ENCODE measurements around the gene AZIN2. TPM values are rescaled to one million over a fixed set of nuclear protein-coding genes. Genes with fewer than 3 reads are reported as not detected.

Gene AZIN2
- total and polyA plus RNA-seq, 10 of the 15 experiments (the other 5 are each of a cell fraction or from before 2014, with no cell fraction given) = 0.02 to 0.85 (median 0.23) TPM

DNA sequence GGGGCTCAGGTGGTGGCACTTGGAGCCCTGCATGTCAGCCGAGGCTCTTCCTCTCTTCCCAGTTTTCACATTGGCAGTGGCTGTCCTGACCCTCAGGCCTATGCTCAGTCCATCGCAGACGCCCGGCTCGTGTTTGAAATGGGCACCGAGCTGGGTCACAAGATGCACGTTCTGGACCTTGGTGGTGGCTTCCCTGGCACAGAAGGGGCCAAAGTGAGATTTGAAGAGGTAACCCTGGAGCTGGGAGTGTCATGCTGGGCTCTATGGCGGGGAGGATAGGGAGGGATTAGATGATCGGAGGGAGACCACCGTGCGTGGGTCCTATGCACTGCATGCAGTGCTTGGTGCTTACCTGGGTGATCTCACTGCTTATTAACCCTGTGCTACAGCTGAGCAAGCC lies 13.5 kb downstream of the AZIN2 start:
- Histone ChIP-seq H3K4me1 (ENCODE audit: control insufficient read depth, insufficient read depth, low read length) (peaks cover 5% of the 10 kb centered on the region; the same call in 1 of the 2 replicates), H2AFZ (ENCODE audit: control insufficient read depth, low read depth, low read length) (no peak overlapping the region), H3K27me3 (replicated peaks in 1 of 2; ENCODE audit: control insufficient read depth in 2 of 2, insufficient read depth in 2 of 2, low read length in 1 of 2) (no peaks in the 10 kb centered on the region), H3K9me3 (replicated peaks; ENCODE audit: control insufficient read depth, insufficient read depth, low read length) (no peaks in the 10 kb centered on the region), H3K9ac (ENCODE audit: control insufficient read depth, insufficient read depth, low read length) (no peak overlapping the region), H3K27ac (ENCODE audit: control insufficient read depth, insufficient read depth) (no peak overlapping the region), H3K79me2 (ENCODE audit: control insufficient read depth, insufficient read depth, low read length) (no peaks in the 10 kb centered on the region), H3K4me2 (ENCODE audit: control insufficient read depth, insufficient read depth) (no peak overlapping the region), H4K20me1 (ENCODE audit: control insufficient read depth, insufficient read depth) (no peaks in the 10 kb centered on the region), H3K36me3 (ENCODE audit: control insufficient read depth in 2 of 2, insufficient read depth in 2 of 2, low read length in 1 of 2) (no peaks in the 10 kb centered on the region), H3K4me3 (no peak overlapping the region)
- WGBS (ENCODE audit: insufficient coverage, insufficient replicate concordance, low lambda C conversion rate, missing lambda C conversion rate) = 83% methylated on average over 10 of the region's 11 CpGs
- RAD21 ChIA-PET (ENCODE audit: unreplicated experiment) = interaction anchor here (0.6 to 1.5 kb wide), 2 partner anchors 33 to 270 kb away, joined by 3 read pairs; no protein-coding TSS in a partner anchor
- intact Hi-C loops (cut with micrococcal nuclease; ENCODE audit: unreplicated experiment) = loop anchor here (10.0 kb wide), 1 partner anchor 520 kb away; no protein-coding TSS in a partner anchor
- SMC1A ChIA-PET (ENCODE audit: uncharacterized antibody, unreplicated experiment) = interaction anchor here (0.9 to 2.0 kb wide), 3 partner anchors 8 to 377 kb away, joined by 4 to 5 read pairs (median 5); no protein-coding TSS in a partner anchor
- FAIRE-seq = no peak
- POLR2A ChIA-PET = no interaction called here
- no peak for ATAC-seq
- in situ Hi-C loops (cut with MboI) = no loop called here
- no peak for DNase-seq (ENCODE audit: low read depth, low spot score)
- CTCF ChIA-PET = interaction anchor here (0.5 to 4.9 kb wide), 17 partner anchors 8 to 518 kb away, joined by 3 to 24 read pairs (median 6); partner anchors contain the start of genes AZIN2 and TRIM62
- BruUV-seq (replicated peaks) = no TSS peak
- TF ChIP-seq SPI1 (IDR thresholded peaks at IDR 0.05; ENCODE audit: borderline replicate concordance, insufficient read depth, low read depth, low read length) (no peak), MEF2A (IDR thresholded peaks at IDR 0.05; ENCODE audit: insufficient read depth, low read depth, low read length) (no peak), ZNF24 (IDR thresholded peaks at IDR 0.05) (no peak), ETV6 (conservative IDR thresholded peaks at IDR 0.05 in 1 of 2, IDR thresholded peaks at IDR 0.05 in 1 of 2; ENCODE audit: borderline replicate concordance in 1 of 2, low read depth in 1 of 2) (no peak), CBX5 (IDR thresholded peaks at IDR 0.05; ENCODE audit: low read depth) (no peak), CREM (IDR thresholded peaks at IDR 0.05; ENCODE audit: low read depth) (no peak), MTA3 (IDR thresholded peaks at IDR 0.05; ENCODE audit: borderline replicate concordance, low read length) (no peak), CEBPB (IDR thresholded peaks at IDR 0.05; ENCODE audit: borderline replicate concordance in 1 of 2, low read depth in 2 of 2, low read length in 2 of 2) (no peak), IRF4 (IDR thresholded peaks at IDR 0.05; ENCODE audit: low read depth, low read length) (no peak), BCL11A (IDR thresholded peaks at IDR 0.05; ENCODE audit: low read depth, low read length) (no peak), NFXL1 (IDR thresholded peaks at IDR 0.05; ENCODE audit: borderline replicate concordance) (no peak)
- TF ChIP-seq, protein P1, sequence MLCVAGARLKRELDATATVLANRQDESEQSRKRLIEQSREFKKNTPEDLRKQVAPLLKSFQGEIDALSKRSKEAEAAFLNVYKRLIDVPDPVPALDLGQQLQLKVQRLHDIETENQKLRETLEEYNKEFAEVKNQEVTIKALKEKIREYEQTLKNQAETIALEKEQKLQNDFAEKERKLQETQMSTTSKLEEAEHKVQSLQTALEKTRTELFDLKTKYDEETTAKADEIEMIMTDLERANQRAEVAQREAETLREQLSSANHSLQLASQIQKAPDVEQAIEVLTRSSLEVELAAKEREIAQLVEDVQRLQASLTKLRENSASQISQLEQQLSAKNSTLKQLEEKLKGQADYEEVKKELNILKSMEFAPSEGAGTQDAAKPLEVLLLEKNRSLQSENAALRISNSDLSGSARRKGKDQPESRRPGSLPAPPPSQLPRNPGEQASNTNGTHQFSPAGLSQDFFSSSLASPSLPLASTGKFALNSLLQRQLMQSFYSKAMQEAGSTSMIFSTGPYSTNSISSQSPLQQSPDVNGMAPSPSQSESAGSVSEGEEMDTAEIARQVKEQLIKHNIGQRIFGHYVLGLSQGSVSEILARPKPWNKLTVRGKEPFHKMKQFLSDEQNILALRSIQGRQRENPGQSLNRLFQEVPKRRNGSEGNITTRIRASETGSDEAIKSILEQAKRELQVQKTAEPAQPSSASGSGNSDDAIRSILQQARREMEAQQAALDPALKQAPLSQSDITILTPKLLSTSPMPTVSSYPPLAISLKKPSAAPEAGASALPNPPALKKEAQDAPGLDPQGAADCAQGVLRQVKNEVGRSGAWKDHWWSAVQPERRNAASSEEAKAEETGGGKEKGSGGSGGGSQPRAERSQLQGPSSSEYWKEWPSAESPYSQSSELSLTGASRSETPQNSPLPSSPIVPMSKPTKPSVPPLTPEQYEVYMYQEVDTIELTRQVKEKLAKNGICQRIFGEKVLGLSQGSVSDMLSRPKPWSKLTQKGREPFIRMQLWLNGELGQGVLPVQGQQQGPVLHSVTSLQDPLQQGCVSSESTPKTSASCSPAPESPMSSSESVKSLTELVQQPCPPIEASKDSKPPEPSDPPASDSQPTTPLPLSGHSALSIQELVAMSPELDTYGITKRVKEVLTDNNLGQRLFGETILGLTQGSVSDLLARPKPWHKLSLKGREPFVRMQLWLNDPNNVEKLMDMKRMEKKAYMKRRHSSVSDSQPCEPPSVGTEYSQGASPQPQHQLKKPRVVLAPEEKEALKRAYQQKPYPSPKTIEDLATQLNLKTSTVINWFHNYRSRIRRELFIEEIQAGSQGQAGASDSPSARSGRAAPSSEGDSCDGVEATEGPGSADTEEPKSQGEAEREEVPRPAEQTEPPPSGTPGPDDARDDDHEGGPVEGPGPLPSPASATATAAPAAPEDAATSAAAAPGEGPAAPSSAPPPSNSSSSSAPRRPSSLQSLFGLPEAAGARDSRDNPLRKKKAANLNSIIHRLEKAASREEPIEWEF (IDR thresholded peaks at IDR 0.05; ENCODE audit: insufficient replicate concordance, low read depth, low read length) = no peak
- TF ChIP-seq, protein P2, sequence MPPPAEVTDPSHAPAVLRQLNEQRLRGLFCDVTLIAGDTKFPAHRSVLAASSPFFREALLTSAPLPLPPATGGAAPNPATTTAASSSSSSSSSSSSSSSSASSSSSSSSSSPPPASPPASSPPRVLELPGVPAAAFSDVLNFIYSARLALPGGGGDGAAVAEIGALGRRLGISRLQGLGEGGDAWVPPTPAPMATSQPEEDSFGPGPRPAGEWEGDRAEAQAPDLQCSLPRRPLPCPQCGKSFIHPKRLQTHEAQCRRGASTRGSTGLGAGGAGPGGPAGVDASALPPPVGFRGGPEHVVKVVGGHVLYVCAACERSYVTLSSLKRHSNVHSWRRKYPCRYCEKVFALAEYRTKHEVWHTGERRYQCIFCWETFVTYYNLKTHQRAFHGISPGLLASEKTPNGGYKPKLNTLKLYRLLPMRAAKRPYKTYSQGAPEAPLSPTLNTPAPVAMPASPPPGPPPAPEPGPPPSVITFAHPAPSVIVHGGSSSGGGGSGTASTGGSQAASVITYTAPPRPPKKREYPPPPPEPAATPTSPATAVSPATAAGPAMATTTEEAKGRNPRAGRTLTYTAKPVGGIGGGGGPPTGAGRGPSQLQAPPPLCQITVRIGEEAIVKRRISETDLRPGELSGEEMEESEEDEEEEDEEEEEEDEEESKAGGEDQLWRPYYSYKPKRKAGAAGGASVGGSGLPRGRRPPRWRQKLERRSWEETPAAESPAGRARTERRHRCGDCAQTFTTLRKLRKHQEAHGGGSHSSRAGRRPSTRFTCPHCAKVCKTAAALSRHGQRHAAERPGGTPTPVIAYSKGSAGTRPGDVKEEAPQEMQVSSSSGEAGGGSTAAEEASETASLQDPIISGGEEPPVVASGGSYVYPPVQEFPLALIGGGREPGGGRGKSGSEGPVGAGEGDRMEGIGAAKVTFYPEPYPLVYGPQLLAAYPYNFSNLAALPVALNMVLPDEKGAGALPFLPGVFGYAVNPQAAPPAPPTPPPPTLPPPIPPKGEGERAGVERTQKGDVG (CRISPR knock-in tag; IDR thresholded peaks at IDR 0.05) = no peak
- TF ChIP-seq, protein P3, sequence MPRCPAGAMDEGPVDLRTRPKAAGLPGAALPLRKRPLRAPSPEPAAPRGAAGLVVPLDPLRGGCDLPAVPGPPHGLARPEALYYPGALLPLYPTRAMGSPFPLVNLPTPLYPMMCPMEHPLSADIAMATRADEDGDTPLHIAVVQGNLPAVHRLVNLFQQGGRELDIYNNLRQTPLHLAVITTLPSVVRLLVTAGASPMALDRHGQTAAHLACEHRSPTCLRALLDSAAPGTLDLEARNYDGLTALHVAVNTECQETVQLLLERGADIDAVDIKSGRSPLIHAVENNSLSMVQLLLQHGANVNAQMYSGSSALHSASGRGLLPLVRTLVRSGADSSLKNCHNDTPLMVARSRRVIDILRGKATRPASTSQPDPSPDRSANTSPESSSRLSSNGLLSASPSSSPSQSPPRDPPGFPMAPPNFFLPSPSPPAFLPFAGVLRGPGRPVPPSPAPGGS (IDR thresholded peaks at IDR 0.05; ENCODE audit: borderline replicate concordance, insufficient read depth, low read depth, low read length, poor library complexity, severe bottlenecking) = no peak
